GM12878 (cell line): Measurements from ENCODE around the gene C17orf50. TPM values are rescaled to one million over a fixed set of nuclear protein-coding genes. Genes with fewer than 3 reads are reported as not detected.

Experiments used
- BHLHE40 ChIP-seq, 2 experiments: fragments of 450-650 bp in 1 of 2; IDR thresholded peaks; 2 replicates each; pipeline ENCODE4 v1.6.1; 2011 to 2017; ENCODE audit warnings: low read depth in 2 of 2, borderline replicate concordance in 1 of 2, improper control_type of control experiment in 1 of 2, low read length in 1 of 2, mild to moderate bottlenecking in 1 of 2
- CBX5 ChIP-seq: sonication (generic); IDR thresholded peaks from 2 replicates; pipeline ENCODE4 v1.6.1; 2016; ENCODE audit warnings: low read depth, moderate library complexity, mild to moderate bottlenecking, inconsistent platforms
- CEBPB ChIP-seq, 2 experiments: fragments of 150-350 bp in 1 of 2; IDR thresholded peaks; 2 replicates each; pipeline ENCODE4 v1.6.1; 2012 to 2014; ENCODE audit warnings: low read depth in 2 of 2, low read length in 2 of 2, borderline replicate concordance in 1 of 2, inconsistent platforms in 1 of 2
- EED ChIP-seq: sonication (generic); IDR thresholded peaks from 2 replicates; pipeline ENCODE4 v1.6.1; 2016; ENCODE audit warnings: antibody characterized with exemption, low read depth
- JUND ChIP-seq: IDR thresholded peaks from 2 replicates; pipeline ENCODE4 v1.6.1; 2012; ENCODE audit warnings: low read depth, mild to moderate bottlenecking, low read length, improper control_type of control experiment, moderate library complexity
- RBBP5 ChIP-seq: fragments of 200-600 bp; sonication (generic); conservative IDR thresholded peaks from 2 replicates; pipeline ENCODE4 v1.6.1; 2016
- TARDBP ChIP-seq: IDR thresholded peaks from 2 replicates; pipeline ENCODE4 v1.6.1; 2016; ENCODE audit warnings: borderline replicate concordance
- YY1 ChIP-seq: IDR thresholded peaks from 2 replicates; pipeline ENCODE4 v1.6.1; 2011; ENCODE audit warnings: low read depth, mild to moderate bottlenecking, low read length
- polyA plus RNA-seq, 11 experiments: library from polyadenylated mRNA; depleted of rRNA in 4 of 11; unstranded in 6 of 11; stranded (reverse) in 5 of 11; fragments of >200 nt; fragmentation: Nextera tagmentation in 4 of 11; fragmentation: Illumina TruSeq in 1 of 11; extraction: Ambion mirVana in 4 of 11; extraction: Trizol in 1 of 11; gene quantifications; 1 replicate in 1 of 11; 2 replicates in 10 of 11; pipeline versions ENCODE4 v1.2.1 to v1.2.3, GENCODE V29; 2011 to 2016; ENCODE audit warnings: inconsistent platforms in 2 of 11, missing spikeins in 2 of 11, low read depth in 1 of 11
- total RNA-seq, 4 experiments: library from RNA; depleted of rRNA in 3 of 4; stranded (reverse); fragments of >200 nt in 3 of 4; fragmentation: Illumina TruSeq in 1 of 4; extraction: Trizol in 1 of 4; gene quantifications; 2 replicates each; pipeline versions ENCODE4 v1.2.1 to v1.2.3, GENCODE V29; 2013 to 2021
- TF ChIP-seq, protein P1 (sequence below): fragments of 450-650 bp; IDR thresholded peaks from 2 replicates; pipeline ENCODE4 v1.6.1; 2018; ENCODE audit warnings: borderline replicate concordance, mild to moderate bottlenecking; ENCODE audit not compliant: partially characterized antibody
- TF ChIP-seq, protein P2 (sequence below): IDR thresholded peaks from 2 replicates; pipeline ENCODE4 v1.6.1; 2012; ENCODE audit warnings: mild to moderate bottlenecking, low read depth, low read length
- TF ChIP-seq, protein P3 (sequence below): fragments of 450-650 bp; IDR thresholded peaks from 2 replicates; pipeline ENCODE4 v1.6.1; 2014; ENCODE audit warnings: mild to moderate bottlenecking
- TF ChIP-seq, protein P4 (sequence below), 3 experiments: IDR thresholded peaks in 2 of 3; conservative IDR thresholded peaks in 1 of 3; 2 replicates each; pipeline ENCODE4 v1.5.1; 2011; ENCODE audit warnings: low read depth in 3 of 3, low read length in 3 of 3, mild to moderate bottlenecking in 3 of 3, control low read depth in 2 of 3, moderate library complexity in 2 of 3, inconsistent platforms in 1 of 3, mixed read lengths in 1 of 3; ENCODE audit not compliant: control insufficient read depth in 2 of 3, insufficient read depth in 1 of 3; ENCODE audit errors: extremely low read depth in 1 of 3
- TF ChIP-seq, protein P5 (sequence below): fragments of 450-650 bp; formaldehyde crosslinking; IDR thresholded peaks from 2 replicates; pipeline ENCODE4 v1.5.0; 2022; ENCODE audit warnings: mild to moderate bottlenecking, missing genetic modification characterization

Gene C17orf50
- total and polyA plus RNA-seq, 10 of the 15 experiments (the other 5 are each of a cell fraction or from before 2014, with no cell fraction given) = 0.16 TPM; not detected in 9

DNA sequence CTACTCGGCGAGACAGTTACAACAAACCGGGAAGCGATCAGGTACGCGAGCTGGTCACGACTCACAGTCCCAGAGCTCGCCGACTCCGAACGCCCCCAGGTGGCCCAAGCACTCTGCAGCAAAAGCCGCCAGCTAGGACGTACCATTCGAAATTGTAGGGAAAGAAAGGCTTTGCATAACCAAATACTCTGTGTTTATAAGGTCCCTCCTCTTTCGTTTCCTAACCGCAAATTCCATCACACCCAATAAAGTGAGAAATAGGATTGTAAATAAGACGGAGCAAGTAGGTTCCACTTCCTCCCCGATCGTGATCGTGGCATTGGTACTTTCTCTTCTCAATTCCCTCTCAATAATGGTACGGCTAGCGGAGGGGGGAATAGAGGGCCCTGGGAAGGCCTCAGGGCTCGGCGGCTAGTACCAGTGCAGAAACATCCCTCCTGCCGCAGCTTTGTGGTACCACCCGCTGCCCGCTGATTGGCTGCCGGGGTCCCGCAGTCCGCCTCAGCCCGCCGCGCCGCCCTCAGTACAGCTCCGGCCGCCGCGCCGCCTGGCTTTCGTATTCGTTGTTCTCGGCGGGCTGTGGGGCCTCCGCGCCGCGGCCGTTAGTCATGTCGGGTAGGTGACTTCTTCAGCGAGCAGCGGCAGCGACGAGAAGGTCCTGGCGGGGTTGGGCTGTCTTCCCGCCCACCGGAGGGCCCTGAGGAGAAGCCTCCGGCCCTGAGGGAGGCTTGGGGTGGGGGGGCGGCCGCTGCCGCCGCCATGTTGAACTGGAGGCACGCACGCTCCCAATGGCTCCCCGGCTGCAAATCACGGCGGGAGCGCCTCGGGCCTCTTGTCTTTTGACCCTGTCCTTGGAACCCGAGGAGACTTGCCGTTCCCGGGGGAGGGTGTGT lies 48.5 kb downstream of the C17orf50 start, which contains the start of gene TAF15 (continued):
- TF ChIP-seq, protein P1, sequence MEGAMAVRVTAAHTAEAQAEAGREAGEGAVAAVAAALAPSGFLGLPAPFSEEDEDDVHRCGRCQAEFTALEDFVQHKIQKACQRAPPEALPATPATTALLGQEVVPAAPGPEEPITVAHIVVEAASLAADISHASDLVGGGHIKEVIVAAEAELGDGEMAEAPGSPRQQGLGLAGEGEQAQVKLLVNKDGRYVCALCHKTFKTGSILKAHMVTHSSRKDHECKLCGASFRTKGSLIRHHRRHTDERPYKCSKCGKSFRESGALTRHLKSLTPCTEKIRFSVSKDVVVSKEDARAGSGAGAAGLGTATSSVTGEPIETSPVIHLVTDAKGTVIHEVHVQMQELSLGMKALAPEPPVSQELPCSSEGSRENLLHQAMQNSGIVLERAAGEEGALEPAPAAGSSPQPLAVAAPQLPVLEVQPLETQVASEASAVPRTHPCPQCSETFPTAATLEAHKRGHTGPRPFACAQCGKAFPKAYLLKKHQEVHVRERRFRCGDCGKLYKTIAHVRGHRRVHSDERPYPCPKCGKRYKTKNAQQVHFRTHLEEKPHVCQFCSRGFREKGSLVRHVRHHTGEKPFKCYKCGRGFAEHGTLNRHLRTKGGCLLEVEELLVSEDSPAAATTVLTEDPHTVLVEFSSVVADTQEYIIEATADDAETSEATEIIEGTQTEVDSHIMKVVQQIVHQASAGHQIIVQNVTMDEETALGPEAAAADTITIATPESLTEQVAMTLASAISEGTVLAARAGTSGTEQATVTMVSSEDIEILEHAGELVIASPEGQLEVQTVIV = peak; percentile 89
- TF ChIP-seq, protein P2, sequence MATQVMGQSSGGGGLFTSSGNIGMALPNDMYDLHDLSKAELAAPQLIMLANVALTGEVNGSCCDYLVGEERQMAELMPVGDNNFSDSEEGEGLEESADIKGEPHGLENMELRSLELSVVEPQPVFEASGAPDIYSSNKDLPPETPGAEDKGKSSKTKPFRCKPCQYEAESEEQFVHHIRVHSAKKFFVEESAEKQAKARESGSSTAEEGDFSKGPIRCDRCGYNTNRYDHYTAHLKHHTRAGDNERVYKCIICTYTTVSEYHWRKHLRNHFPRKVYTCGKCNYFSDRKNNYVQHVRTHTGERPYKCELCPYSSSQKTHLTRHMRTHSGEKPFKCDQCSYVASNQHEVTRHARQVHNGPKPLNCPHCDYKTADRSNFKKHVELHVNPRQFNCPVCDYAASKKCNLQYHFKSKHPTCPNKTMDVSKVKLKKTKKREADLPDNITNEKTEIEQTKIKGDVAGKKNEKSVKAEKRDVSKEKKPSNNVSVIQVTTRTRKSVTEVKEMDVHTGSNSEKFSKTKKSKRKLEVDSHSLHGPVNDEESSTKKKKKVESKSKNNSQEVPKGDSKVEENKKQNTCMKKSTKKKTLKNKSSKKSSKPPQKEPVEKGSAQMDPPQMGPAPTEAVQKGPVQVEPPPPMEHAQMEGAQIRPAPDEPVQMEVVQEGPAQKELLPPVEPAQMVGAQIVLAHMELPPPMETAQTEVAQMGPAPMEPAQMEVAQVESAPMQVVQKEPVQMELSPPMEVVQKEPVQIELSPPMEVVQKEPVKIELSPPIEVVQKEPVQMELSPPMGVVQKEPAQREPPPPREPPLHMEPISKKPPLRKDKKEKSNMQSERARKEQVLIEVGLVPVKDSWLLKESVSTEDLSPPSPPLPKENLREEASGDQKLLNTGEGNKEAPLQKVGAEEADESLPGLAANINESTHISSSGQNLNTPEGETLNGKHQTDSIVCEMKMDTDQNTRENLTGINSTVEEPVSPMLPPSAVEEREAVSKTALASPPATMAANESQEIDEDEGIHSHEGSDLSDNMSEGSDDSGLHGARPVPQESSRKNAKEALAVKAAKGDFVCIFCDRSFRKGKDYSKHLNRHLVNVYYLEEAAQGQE = peak; percentile 48; the same call in 1 of the 2 replicates
- TF ChIP-seq, protein P3, sequence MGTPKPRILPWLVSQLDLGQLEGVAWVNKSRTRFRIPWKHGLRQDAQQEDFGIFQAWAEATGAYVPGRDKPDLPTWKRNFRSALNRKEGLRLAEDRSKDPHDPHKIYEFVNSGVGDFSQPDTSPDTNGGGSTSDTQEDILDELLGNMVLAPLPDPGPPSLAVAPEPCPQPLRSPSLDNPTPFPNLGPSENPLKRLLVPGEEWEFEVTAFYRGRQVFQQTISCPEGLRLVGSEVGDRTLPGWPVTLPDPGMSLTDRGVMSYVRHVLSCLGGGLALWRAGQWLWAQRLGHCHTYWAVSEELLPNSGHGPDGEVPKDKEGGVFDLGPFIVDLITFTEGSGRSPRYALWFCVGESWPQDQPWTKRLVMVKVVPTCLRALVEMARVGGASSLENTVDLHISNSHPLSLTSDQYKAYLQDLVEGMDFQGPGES = peak; percentile 58
- TF ChIP-seq, protein P4, sequence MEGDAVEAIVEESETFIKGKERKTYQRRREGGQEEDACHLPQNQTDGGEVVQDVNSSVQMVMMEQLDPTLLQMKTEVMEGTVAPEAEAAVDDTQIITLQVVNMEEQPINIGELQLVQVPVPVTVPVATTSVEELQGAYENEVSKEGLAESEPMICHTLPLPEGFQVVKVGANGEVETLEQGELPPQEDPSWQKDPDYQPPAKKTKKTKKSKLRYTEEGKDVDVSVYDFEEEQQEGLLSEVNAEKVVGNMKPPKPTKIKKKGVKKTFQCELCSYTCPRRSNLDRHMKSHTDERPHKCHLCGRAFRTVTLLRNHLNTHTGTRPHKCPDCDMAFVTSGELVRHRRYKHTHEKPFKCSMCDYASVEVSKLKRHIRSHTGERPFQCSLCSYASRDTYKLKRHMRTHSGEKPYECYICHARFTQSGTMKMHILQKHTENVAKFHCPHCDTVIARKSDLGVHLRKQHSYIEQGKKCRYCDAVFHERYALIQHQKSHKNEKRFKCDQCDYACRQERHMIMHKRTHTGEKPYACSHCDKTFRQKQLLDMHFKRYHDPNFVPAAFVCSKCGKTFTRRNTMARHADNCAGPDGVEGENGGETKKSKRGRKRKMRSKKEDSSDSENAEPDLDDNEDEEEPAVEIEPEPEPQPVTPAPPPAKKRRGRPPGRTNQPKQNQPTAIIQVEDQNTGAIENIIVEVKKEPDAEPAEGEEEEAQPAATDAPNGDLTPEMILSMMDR (IDR thresholded peaks at IDR 0.05 in 2 of 3, conservative IDR thresholded peaks at IDR 0.05 in 1 of 3; ENCODE audit: control insufficient read depth in 2 of 3, extremely low read depth in 1 of 3, insufficient read depth in 1 of 3, low read depth in 3 of 3, low read length in 3 of 3) = peak; percentile 81 to 91 (median 89)
- TF ChIP-seq, protein P5, sequence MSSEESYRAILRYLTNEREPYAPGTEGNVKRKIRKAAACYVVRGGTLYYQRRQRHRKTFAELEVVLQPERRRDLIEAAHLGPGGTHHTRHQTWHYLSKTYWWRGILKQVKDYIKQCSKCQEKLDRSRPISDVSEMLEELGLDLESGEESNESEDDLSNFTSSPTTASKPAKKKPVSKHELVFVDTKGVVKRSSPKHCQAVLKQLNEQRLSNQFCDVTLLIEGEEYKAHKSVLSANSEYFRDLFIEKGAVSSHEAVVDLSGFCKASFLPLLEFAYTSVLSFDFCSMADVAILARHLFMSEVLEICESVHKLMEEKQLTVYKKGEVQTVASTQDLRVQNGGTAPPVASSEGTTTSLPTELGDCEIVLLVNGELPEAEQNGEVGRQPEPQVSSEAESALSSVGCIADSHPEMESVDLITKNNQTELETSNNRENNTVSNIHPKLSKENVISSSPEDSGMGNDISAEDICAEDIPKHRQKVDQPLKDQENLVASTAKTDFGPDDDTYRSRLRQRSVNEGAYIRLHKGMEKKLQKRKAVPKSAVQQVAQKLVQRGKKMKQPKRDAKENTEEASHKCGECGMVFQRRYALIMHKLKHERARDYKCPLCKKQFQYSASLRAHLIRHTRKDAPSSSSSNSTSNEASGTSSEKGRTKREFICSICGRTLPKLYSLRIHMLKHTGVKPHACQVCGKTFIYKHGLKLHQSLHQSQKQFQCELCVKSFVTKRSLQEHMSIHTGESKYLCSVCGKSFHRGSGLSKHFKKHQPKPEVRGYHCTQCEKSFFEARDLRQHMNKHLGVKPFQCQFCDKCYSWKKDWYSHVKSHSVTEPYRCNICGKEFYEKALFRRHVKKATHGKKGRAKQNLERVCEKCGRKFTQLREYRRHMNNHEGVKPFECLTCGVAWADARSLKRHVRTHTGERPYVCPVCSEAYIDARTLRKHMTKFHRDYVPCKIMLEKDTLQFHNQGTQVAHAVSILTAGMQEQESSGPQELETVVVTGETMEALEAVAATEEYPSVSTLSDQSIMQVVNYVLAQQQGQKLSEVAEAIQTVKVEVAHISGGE (CRISPR knock-in tag) = no peak
- TF ChIP-seq EED = peak; percentile 39; the same call in 1 of the 2 replicates
- peak; percentile 100 for TF ChIP-seq JUND
- TF ChIP-seq CBX5 = 0 out of 2 replicates have a peak, but pooled peaks have one; percentile 18
- TF ChIP-seq RBBP5 = 0 out of 2 replicates have a peak, but pooled peaks have one; percentile 53
- TF ChIP-seq YY1 = peak; percentile 95
- no peak for TF ChIP-seq TARDBP
- TF ChIP-seq CEBPB (IDR thresholded peaks at IDR 0.05; ENCODE audit: borderline replicate concordance in 1 of 2, low read depth in 2 of 2, low read length in 2 of 2) = no peak
- peak; percentile 97 to 99 for TF ChIP-seq BHLHE40 (IDR thresholded peaks at IDR 0.05; ENCODE audit: borderline replicate concordance in 1 of 2, low read depth in 2 of 2, low read length in 1 of 2)
